HEK293 (cell line): Measurements from ENCODE around the gene NR1I2.

Experiments used
- ZNF133 ChIP-seq: fragments of 450-650 bp; formaldehyde crosslinking; IDR thresholded peaks from 2 replicates; pipeline ENCODE4 v1.5.1; 2016; ENCODE audit warnings: missing biosample characterization, missing genetic modification characterization
- ZNF274 ChIP-seq, 2 experiments: fragments of 200-500 bp in 1 of 2; fragments of 450-650 bp in 1 of 2; sonication (Bioruptor generic) in 1 of 2; formaldehyde crosslinking in 1 of 2; IDR thresholded peaks; 2 replicates each; pipeline versions ENCODE4 v1.5.1 to v1.6.1; 2014 to 2016; ENCODE audit warnings: borderline replicate concordance in 1 of 2, inconsistent platforms in 1 of 2, low read length in 1 of 2, missing biosample characterization in 1 of 2, missing genetic modification characterization in 1 of 2
- TF ChIP-seq, protein P1 (sequence below): fragments of 450-650 bp; formaldehyde crosslinking; IDR thresholded peaks from 2 replicates; pipeline ENCODE4 v1.5.1; 2016; ENCODE audit warnings: missing biosample characterization, missing genetic modification characterization

DNA sequence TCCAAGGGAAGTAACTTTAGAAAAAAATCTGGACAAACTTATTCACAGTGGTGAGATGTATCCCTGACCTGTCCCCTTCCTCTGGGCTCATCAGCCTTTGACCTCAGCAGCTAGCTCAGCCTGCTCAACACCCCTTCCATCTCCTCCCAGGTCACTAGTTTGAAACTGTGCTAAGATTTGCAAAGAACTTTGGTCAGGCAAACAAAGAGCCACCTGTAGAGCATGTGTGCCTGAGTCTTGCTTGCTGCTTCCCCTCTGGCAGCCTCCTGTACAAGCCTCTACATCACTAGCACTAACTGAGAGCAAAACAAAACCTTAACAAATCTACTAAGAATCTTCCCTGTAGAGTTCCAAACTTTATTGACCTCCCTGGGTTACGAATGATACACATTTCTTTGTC lies 43.9 kb downstream of the NR1I2 start:
- TF ChIP-seq, protein P1, sequence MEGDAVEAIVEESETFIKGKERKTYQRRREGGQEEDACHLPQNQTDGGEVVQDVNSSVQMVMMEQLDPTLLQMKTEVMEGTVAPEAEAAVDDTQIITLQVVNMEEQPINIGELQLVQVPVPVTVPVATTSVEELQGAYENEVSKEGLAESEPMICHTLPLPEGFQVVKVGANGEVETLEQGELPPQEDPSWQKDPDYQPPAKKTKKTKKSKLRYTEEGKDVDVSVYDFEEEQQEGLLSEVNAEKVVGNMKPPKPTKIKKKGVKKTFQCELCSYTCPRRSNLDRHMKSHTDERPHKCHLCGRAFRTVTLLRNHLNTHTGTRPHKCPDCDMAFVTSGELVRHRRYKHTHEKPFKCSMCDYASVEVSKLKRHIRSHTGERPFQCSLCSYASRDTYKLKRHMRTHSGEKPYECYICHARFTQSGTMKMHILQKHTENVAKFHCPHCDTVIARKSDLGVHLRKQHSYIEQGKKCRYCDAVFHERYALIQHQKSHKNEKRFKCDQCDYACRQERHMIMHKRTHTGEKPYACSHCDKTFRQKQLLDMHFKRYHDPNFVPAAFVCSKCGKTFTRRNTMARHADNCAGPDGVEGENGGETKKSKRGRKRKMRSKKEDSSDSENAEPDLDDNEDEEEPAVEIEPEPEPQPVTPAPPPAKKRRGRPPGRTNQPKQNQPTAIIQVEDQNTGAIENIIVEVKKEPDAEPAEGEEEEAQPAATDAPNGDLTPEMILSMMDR (tag by site-specific recombination), result no peak
- no peak for TF ChIP-seq ZNF133
- no peak for TF ChIP-seq ZNF274 (IDR thresholded peaks at IDR 0.05; ENCODE audit: low read length)
- TF ChIP-seq ZNF274 (tag by site-specific recombination; IDR thresholded peaks at IDR 0.05; ENCODE audit: borderline replicate concordance), result no peak
